HG03097 (cell line): Measurements from ENCODE around the gene TOM1L2.

Experiments
- ATAC-seq: cut with Tn5 transposase; IDR thresholded peaks from one replicate; pipeline ENCODE4 v1.9.1; 2021; ENCODE audit not compliant: unreplicated experiment, low FRiP score

The TOM1L2 gene

GRCh38 chr17:17972126-17972951 lies at the start of gene TOM1L2, which contains the start of gene DRC3:
Gene TOM1L2 (minus strand): TSS chr17:17972400. CDS start chr17:17972313, 87 bp downstream.
Gene DRC3 (plus strand): TSS chr17:17972862. CDS start chr17:17977599, 4,737 bp downstream.
- ATAC-seq: peak; percentile 94

- ATAC-seq: no peak
These were observed 49.2 kb upstream of the TOM1L2 start for GRCh38 chr17:18021372-18021771.

GRCh38 chr17:18020971-18021370 lies 48.8 kb upstream of the TOM1L2 start:
- no peak for ATAC-seq

- no peak for ATAC-seq
These were observed 47.6 kb upstream of the TOM1L2 start for GRCh38 chr17:18019838-18020154.

- ATAC-seq: no peak
These were observed 46.3 kb upstream of the TOM1L2 start for GRCh38 chr17:18018411-18018921.

GRCh38 chr17:18017958-18018357 lies 45.8 kb upstream of the TOM1L2 start:
- no peak for ATAC-seq

- no peak for ATAC-seq
These were observed 44.2 kb upstream of the TOM1L2 start for GRCh38 chr17:18016426-18016825.

GRCh38 chr17:18015593-18015992 lies 43.4 kb upstream of the TOM1L2 start:
- ATAC-seq: no peak

GRCh38 chr17:18014006-18014405 lies 41.8 kb upstream of the TOM1L2 start:
- ATAC-seq: no peak

- no peak for ATAC-seq
These were observed 39.1 kb upstream of the TOM1L2 start for GRCh38 chr17:18011286-18011685.

- ATAC-seq: no peak
These were observed 37.6 kb upstream of the TOM1L2 start for GRCh38 chr17:18009609-18010420.

GRCh38 chr17:18008496-18009268 lies 36.5 kb upstream of the TOM1L2 start:
- no peak for ATAC-seq

GRCh38 chr17:18006495-18007239 lies 34.5 kb upstream of the TOM1L2 start:
- no peak for ATAC-seq

- ATAC-seq: no peak
These were observed 33.3 kb upstream of the TOM1L2 start for GRCh38 chr17:18005496-18005895.

- ATAC-seq: no peak
These were observed 32.7 kb upstream of the TOM1L2 start for GRCh38 chr17:18004884-18005305.

GRCh38 chr17:18004345-18004744 lies 32.1 kb upstream of the TOM1L2 start:
- no peak for ATAC-seq

GRCh38 chr17:18002171-18002570 lies 30.0 kb upstream of the TOM1L2 start:
- ATAC-seq: no peak

- ATAC-seq: no peak
These were observed 27.8 kb upstream of the TOM1L2 start for GRCh38 chr17:18000030-18000408.

GRCh38 chr17:17999364-18000029 lies 27.3 kb upstream of the TOM1L2 start:
- no peak for ATAC-seq

- no peak for ATAC-seq
These were observed 26.7 kb upstream of the TOM1L2 start for GRCh38 chr17:17998934-17999333.
